GM15510 (cell line): ENCODE data around the gene ANO2.

Experiments
- POLR2A ChIP-seq: IDR thresholded peaks from 3 replicates; pipeline ENCODE4 v1.6.1; 2011; ENCODE audit warnings: borderline replicate concordance; ENCODE audit not compliant: insufficient read length; ENCODE audit errors: extremely low read depth

The ANO2 gene

GRCh38 chr12:5944053-5944452 lies 1.0 kb downstream of the ANO2 start:
- TF ChIP-seq POLR2A, result no peak

GRCh38 chr12:5941907-5942306 lies 3.2 kb downstream of the ANO2 start:
- TF ChIP-seq POLR2A, result no peak

GRCh38 chr12:5927732-5928516 lies 17.1 kb downstream of the ANO2 start:
- TF ChIP-seq POLR2A, result no peak

GRCh38 chr12:5925646-5926045 lies 19.4 kb downstream of the ANO2 start:
- no peak for TF ChIP-seq POLR2A

GRCh38 chr12:5924342-5924741 lies 20.7 kb downstream of the ANO2 start:
- no peak for TF ChIP-seq POLR2A

- no peak for TF ChIP-seq POLR2A
Observed at GRCh38 chr12:5923751-5924150, 21.3 kb downstream of the ANO2 start.

- TF ChIP-seq POLR2A, result no peak
Observed at GRCh38 chr12:5923043-5923605, 21.9 kb downstream of the ANO2 start.

- TF ChIP-seq POLR2A, result no peak
Observed at GRCh38 chr12:5921966-5922899, 22.8 kb downstream of the ANO2 start.

GRCh38 chr12:5921027-5921909 lies 23.8 kb downstream of the ANO2 start:
- TF ChIP-seq POLR2A, result no peak

- no peak for TF ChIP-seq POLR2A
Observed at GRCh38 chr12:5916785-5917290, 28.2 kb downstream of the ANO2 start.

GRCh38 chr12:5915511-5915910 lies 29.5 kb downstream of the ANO2 start:
- TF ChIP-seq POLR2A, result no peak

GRCh38 chr12:5914387-5915149 lies 30.5 kb downstream of the ANO2 start:
- TF ChIP-seq POLR2A, result no peak

- no peak for TF ChIP-seq POLR2A
Observed at GRCh38 chr12:5913387-5913786, 31.7 kb downstream of the ANO2 start.
